Effector memory CD8-positive, alpha-beta T cell (primary cell): ENCODE results near the gene SFTPB.
"Not testable (repeated sequence)": the region's sequence is repeated elsewhere in the genome, so short reads cannot be mapped to it uniquely, and the experiment has no call there.

Experiments used
- ATAC-seq: fragments of 150-1000 bp; cut with Tn5 transposase; replicated peaks from 2 replicates; pipeline ENCODE4 v1.10.0; 2021; ENCODE audit warnings: mild to moderate bottlenecking, moderate library complexity
- DNase-seq, 3 experiments: peaks; one replicate each; pipeline ENCODE4 v3.0.0; 2021
- H3K27ac Mint-ChIP-seq, 2 donors: one replicate each; pipeline ENCODE4 v1.8.0; 2022; ENCODE audit warnings: mild to moderate bottlenecking in 2 of 2, mixed read lengths in 2 of 2, moderate library complexity in 2 of 2
- H3K27me3 Mint-ChIP-seq, 2 donors: one replicate each; pipeline ENCODE4 v1.8.0; 2022; ENCODE audit warnings: mixed read lengths in 2 of 2
- H3K36me3 Mint-ChIP-seq: one replicate; pipeline ENCODE4 v1.8.0; 2022; ENCODE audit warnings: mild to moderate bottlenecking, moderate library complexity, mixed read lengths; ENCODE audit not compliant: insufficient read depth
- H3K4me1 Mint-ChIP-seq, 2 donors: one replicate each; pipeline ENCODE4 v1.8.0; 2022; ENCODE audit warnings: low read depth in 2 of 2, mixed read lengths in 2 of 2
- H3K4me3 Mint-ChIP-seq, 2 donors: one replicate each; pipeline ENCODE4 v1.8.0; 2022; ENCODE audit warnings: mild to moderate bottlenecking in 2 of 2, mixed read lengths in 2 of 2, moderate library complexity in 2 of 2
- H3K9me3 Mint-ChIP-seq, 2 donors: one replicate each; pipeline ENCODE4 v1.8.0; 2022; ENCODE audit warnings: mixed read lengths in 2 of 2

Gene SFTPB

GRCh38 chr2:85619617-85620016, 48.4 kb downstream of the SFTPB start:
- Mint-ChIP-seq H3K4me3 (no peak overlapping the region), H3K36me3 (peaks cover 71% of the 10 kb centered on the region), H3K27ac (no peak overlapping the region), H3K27me3 (no peaks in the 10 kb centered on the region), H3K4me1 (peaks cover 8 to 11% of the 10 kb centered on the region in 2 donors), H3K9me3 (no peaks in the 10 kb centered on the region)
- DNase-seq: no peak
- ATAC-seq: no peak

- H3K4me1 Mint-ChIP-seq: peaks cover 8 to 11% of the 10 kb centered on the region in 2 donors
- DNase-seq, H3K27me3 Mint-ChIP-seq, ATAC-seq, H3K27ac Mint-ChIP-seq, H3K9me3 Mint-ChIP-seq: not testable (repeated sequence)
- H3K36me3 Mint-ChIP-seq: peaks cover 57% of the 10 kb centered on the region
- peak overlapping the region; percentile 96 for H3K4me3 Mint-ChIP-seq
Observed at GRCh38 chr2:85617723-85618122, 50.3 kb downstream of the SFTPB start.

GRCh38 chr2:85615413-85615728, 52.6 kb downstream of the SFTPB start:
- Mint-ChIP-seq H3K27me3 (no peaks in the 10 kb centered on the region), H3K4me1 (peaks cover 13 to 14% of the 10 kb centered on the region in 2 donors), H3K9me3 (no peaks in the 10 kb centered on the region), H3K36me3 (peaks cover 51% of the 10 kb centered on the region), H3K4me3 (no peak overlapping the region), H3K27ac (peak overlapping the region in 1 of 2 donors; percentile 92)
- ATAC-seq: no peak
- no peak for DNase-seq

GRCh38 chr2:85614757-85615156, 53.2 kb downstream of the SFTPB start:
- peaks cover 16 to 18% of the 10 kb centered on the region in 2 donors for H3K4me1 Mint-ChIP-seq
- not testable (repeated sequence) for ATAC-seq, H3K4me3 Mint-ChIP-seq, H3K9me3 Mint-ChIP-seq, DNase-seq, H3K27ac Mint-ChIP-seq, H3K27me3 Mint-ChIP-seq
- peaks cover 47% of the 10 kb centered on the region for H3K36me3 Mint-ChIP-seq

- Mint-ChIP-seq H3K4me3 (no peak overlapping the region), H3K9me3 (no peaks in the 10 kb centered on the region), H3K27ac (no peak overlapping the region), H3K36me3 (peaks cover 47% of the 10 kb centered on the region), H3K27me3 (no peaks in the 10 kb centered on the region), H3K4me1 (peaks cover 19% of the 10 kb centered on the region in 2 donors)
- ATAC-seq (no peak), DNase-seq (no peak)
Observed at GRCh38 chr2:85613717-85614515, 54.1 kb downstream of the SFTPB start.

- Mint-ChIP-seq H3K9me3 (no peaks in the 10 kb centered on the region), H3K36me3 (peaks cover 48% of the 10 kb centered on the region), H3K4me3 (peak within 1 kb of the TSS; percentile 90 to 97), H3K4me1 (peaks cover 20 to 22% of the 10 kb centered on the region in 2 donors), H3K27me3 (no peaks in the 10 kb centered on the region), H3K27ac (peak within 1 kb of the TSS; percentile 79 to 91)
- ATAC-seq: peak; percentile 72
- DNase-seq: peak; percentile 73 to 78 (median 77)
Observed at GRCh38 chr2:85611705-85612587, 56.1 kb downstream of the SFTPB start, which contains the start of gene C2orf68. TSS of gene C2orf68 (minus strand) at chr2:85612066. CDS start at chr2:85611984, 82 bp downstream.

- Mint-ChIP-seq H3K9me3 (no peaks in the 10 kb centered on the region), H3K4me1 (peaks cover 20 to 25% of the 10 kb centered on the region in 2 donors), H3K27ac (peak overlapping the region; percentile 79 to 91), H3K27me3 (no peaks in the 10 kb centered on the region), H3K4me3 (peak overlapping the region; percentile 90 to 97), H3K36me3 (peaks cover 41% of the 10 kb centered on the region)
- DNase-seq: no peak
- no peak for ATAC-seq
Observed at GRCh38 chr2:85611217-85611704, 56.7 kb downstream of the SFTPB start.
